A673 (cell line): Measurements from ENCODE around the gene SEC22B.
"Not testable (repeated sequence)": the region's sequence is repeated elsewhere in the genome, so short reads cannot be mapped to it uniquely, and the experiment has no call there.

Experiments used
- EZH2 ChIP-seq: fragments of 200-600 bp; sonication (generic); IDR thresholded peaks from 2 replicates; pipeline ENCODE4 v1.6.1; 2017; ENCODE audit warnings: borderline replicate concordance, low read depth, mild to moderate bottlenecking, mixed read lengths, antibody characterized with exemption, low read length; ENCODE audit not compliant: poor library complexity, severe bottlenecking
- TF ChIP-seq, protein P1 (sequence below): fragments of 300-800, 200-600 bp; sonication (generic); conservative IDR thresholded peaks from 2 replicates; pipeline ENCODE4 v1.5.1; 2017; ENCODE audit warnings: low read depth, mild to moderate bottlenecking, antibody characterized with exemption, low read length, moderate library complexity, mixed read lengths

DNA sequence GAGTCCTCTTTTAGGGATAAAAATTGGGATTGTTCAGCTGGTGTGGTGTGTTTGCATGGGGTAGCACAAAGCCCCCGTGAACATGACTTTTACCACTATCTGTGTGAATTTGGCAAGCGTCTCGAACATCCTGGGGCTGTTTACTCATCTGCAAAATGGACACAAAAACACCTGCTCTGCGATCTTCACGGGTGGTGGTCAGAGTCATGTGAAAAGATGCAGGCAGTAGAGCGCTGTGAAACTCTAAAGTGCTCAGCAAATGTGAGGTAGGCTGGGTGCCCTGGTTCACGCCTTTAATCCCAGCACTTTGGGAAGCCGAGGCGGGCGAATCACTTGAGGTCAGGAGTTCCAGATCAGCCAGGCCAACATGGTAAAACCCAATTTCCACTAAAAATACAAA is 67.1 kb downstream of the SEC22B start:
- TF ChIP-seq, protein P1, sequence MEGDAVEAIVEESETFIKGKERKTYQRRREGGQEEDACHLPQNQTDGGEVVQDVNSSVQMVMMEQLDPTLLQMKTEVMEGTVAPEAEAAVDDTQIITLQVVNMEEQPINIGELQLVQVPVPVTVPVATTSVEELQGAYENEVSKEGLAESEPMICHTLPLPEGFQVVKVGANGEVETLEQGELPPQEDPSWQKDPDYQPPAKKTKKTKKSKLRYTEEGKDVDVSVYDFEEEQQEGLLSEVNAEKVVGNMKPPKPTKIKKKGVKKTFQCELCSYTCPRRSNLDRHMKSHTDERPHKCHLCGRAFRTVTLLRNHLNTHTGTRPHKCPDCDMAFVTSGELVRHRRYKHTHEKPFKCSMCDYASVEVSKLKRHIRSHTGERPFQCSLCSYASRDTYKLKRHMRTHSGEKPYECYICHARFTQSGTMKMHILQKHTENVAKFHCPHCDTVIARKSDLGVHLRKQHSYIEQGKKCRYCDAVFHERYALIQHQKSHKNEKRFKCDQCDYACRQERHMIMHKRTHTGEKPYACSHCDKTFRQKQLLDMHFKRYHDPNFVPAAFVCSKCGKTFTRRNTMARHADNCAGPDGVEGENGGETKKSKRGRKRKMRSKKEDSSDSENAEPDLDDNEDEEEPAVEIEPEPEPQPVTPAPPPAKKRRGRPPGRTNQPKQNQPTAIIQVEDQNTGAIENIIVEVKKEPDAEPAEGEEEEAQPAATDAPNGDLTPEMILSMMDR = not testable (repeated sequence)
- not testable (repeated sequence) for TF ChIP-seq EZH2
